DOHH2 (cell line): ENCODE measurements around the gene OTULINL.

Experiments
- EZH2phosphoT487 ChIP-seq: fragments of 200-600 bp; sonication (generic); IDR thresholded peaks from 2 replicates; pipeline ENCODE4 v1.6.1; 2017; ENCODE audit warnings: borderline replicate concordance, mild to moderate bottlenecking, antibody characterized with exemption, low read length, moderate library complexity, mixed read lengths
- TF ChIP-seq, protein P1 (sequence below): fragments of 200-600 bp; sonication (generic); IDR thresholded peaks from one replicate; pipeline ENCODE4 v1.5.1; 2014; ENCODE audit warnings: antibody characterized with exemption, mild to moderate bottlenecking, low read depth, low read length; ENCODE audit not compliant: poor library complexity, severe bottlenecking

DNA sequence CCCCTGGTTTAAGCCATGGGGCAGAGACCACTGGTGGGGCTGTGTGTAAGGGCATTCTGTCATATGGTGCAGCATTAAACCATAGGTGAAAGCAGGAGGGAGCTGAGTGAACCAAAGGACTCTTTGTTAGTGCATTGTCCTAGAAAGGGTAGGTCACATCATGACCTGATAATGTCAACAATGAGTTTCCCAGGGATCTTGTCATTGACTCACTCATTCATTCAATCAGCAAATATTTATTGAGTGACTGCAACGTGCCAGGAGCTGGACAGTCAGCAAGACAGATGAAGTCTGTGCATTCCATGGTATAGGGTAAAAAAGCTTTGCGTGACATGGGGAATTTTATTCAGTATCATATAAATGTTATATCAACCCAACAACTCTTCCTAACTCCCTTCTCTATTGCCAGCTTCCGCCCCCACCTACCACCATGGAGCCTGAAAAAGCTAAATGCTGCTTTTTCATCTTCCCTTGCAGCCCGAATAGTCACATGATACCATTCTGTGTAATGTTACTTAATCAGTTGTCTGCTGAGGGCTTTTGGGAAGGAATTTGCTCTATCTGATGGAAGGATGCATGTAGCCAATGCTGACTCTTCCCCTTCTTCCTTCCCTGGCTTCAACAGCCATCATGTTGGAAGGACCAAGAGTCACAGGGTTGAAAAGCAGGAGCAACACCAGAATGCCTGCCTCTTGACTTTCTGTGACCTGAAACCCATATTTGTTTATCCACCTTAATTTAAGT lies 11.5 kb upstream of the OTULINL start:
- TF ChIP-seq, protein P1, sequence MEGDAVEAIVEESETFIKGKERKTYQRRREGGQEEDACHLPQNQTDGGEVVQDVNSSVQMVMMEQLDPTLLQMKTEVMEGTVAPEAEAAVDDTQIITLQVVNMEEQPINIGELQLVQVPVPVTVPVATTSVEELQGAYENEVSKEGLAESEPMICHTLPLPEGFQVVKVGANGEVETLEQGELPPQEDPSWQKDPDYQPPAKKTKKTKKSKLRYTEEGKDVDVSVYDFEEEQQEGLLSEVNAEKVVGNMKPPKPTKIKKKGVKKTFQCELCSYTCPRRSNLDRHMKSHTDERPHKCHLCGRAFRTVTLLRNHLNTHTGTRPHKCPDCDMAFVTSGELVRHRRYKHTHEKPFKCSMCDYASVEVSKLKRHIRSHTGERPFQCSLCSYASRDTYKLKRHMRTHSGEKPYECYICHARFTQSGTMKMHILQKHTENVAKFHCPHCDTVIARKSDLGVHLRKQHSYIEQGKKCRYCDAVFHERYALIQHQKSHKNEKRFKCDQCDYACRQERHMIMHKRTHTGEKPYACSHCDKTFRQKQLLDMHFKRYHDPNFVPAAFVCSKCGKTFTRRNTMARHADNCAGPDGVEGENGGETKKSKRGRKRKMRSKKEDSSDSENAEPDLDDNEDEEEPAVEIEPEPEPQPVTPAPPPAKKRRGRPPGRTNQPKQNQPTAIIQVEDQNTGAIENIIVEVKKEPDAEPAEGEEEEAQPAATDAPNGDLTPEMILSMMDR, result no peak
- no peak for TF ChIP-seq EZH2phosphoT487
